ENCODE data around the gene OR2V2. TPM values are rescaled to one million over a fixed set of nuclear protein-coding genes. Genes with fewer than 3 reads are reported as not detected.

The OR2V2 gene
- total RNA-seq, 4 donors from 2014 or later, result not detected

- peaks cover 15% of the 10 kb centered on the region for H3K4me1 ChIP-seq
- no peak overlapping the region for H3K4me3 ChIP-seq
- DNase-seq (ENCODE audit: low spot score in 2 of 2), result peak in 1 of 2 donors; percentile 46
- H3K36me3 ChIP-seq, result no peaks in the 10 kb centered on the region
- 24% methylated on average over 29 of the region's 33 CpGs for WGBS
- H3K27me3 ChIP-seq, result peaks cover 100% of the 10 kb centered on the region
- TF ChIP-seq POLR2A (IDR thresholded peaks at IDR 0.05) (no peak), CTCF (IDR thresholded peaks at IDR 0.05) (no peak), EP300 (IDR thresholded peaks at IDR 0.05) (no peak), POLR2AphosphoS5 (IDR thresholded peaks at IDR 0.05) (no peak)
- H3K27ac ChIP-seq, result no peak overlapping the region
- H3K9me3 ChIP-seq, result no peaks in the 10 kb centered on the region
These were observed 22.9 kb downstream of the OR2V2 start for GRCh38 chr5:181170237-181170825.

GRCh38 chr5:181170996-181171395, 23.6 kb downstream of the OR2V2 start:
- Histone ChIP-seq H3K27me3 (peaks cover 100% of the 10 kb centered on the region), H3K27ac (no peak overlapping the region), H3K4me3 (no peak overlapping the region), H3K36me3 (no peaks in the 10 kb centered on the region), H3K9me3 (no peaks in the 10 kb centered on the region), H3K4me1 (peaks cover 15% of the 10 kb centered on the region)
- WGBS, result 64% methylated on average over 6 of the region's 6 CpGs
- no peak for TF ChIP-seq POLR2A (IDR thresholded peaks at IDR 0.05)
- TF ChIP-seq POLR2AphosphoS5 (IDR thresholded peaks at IDR 0.05), result no peak
- no peak for TF ChIP-seq EP300 (IDR thresholded peaks at IDR 0.05)
- no peak for DNase-seq (ENCODE audit: low spot score in 2 of 2)

- Histone ChIP-seq H3K9me3 (no peaks in the 10 kb centered on the region), H3K27me3 (peaks cover 99% of the 10 kb centered on the region), H3K4me1 (peaks cover 15% of the 10 kb centered on the region), H3K4me3 (no peak overlapping the region), H3K36me3 (no peaks in the 10 kb centered on the region), H3K27ac (no peak overlapping the region)
- DNase-seq (ENCODE audit: low spot score in 2 of 2), result no peak
- no peak for TF ChIP-seq EP300 (IDR thresholded peaks at IDR 0.05)
- TF ChIP-seq POLR2A (IDR thresholded peaks at IDR 0.05), result no peak
- no peak for TF ChIP-seq CTCF (IDR thresholded peaks at IDR 0.05)
- TF ChIP-seq POLR2AphosphoS5 (IDR thresholded peaks at IDR 0.05), result no peak
- 49% methylated on average over 3 of the region's 3 CpGs for WGBS
These were observed 24.4 kb downstream of the OR2V2 start for GRCh38 chr5:181171782-181172181.

- no peaks in the 10 kb centered on the region for H3K36me3 ChIP-seq
- H3K4me3 ChIP-seq, result no peak overlapping the region
- DNase-seq (ENCODE audit: low spot score in 2 of 2), result no peak
- peaks cover 89% of the 10 kb centered on the region for H3K27me3 ChIP-seq
- H3K4me1 ChIP-seq, result peaks cover 13% of the 10 kb centered on the region
- H3K27ac ChIP-seq, result no peak overlapping the region
- TF ChIP-seq POLR2A (IDR thresholded peaks at IDR 0.05), result no peak
- no peak for TF ChIP-seq POLR2AphosphoS5 (IDR thresholded peaks at IDR 0.05)
- TF ChIP-seq CTCF (IDR thresholded peaks at IDR 0.05), result no peak
- no peak for TF ChIP-seq EP300 (IDR thresholded peaks at IDR 0.05)
- 9% methylated on average over 11 of the region's 11 CpGs for WGBS
- no peaks in the 10 kb centered on the region for H3K9me3 ChIP-seq
These were observed 25.6 kb downstream of the OR2V2 start for GRCh38 chr5:181173027-181173419.

GRCh38 chr5:181173420-181174342, 26.3 kb downstream of the OR2V2 start:
- no peak for DNase-seq (ENCODE audit: low spot score in 2 of 2)
- Histone ChIP-seq H3K27ac (no peak overlapping the region), H3K9me3 (no peaks in the 10 kb centered on the region), H3K4me1 (peaks cover 13% of the 10 kb centered on the region), H3K36me3 (no peaks in the 10 kb centered on the region), H3K27me3 (peaks cover 82% of the 10 kb centered on the region), H3K4me3 (no peak overlapping the region)
- 7% methylated on average over 49 of the region's 50 CpGs for WGBS
- TF ChIP-seq EP300 (IDR thresholded peaks at IDR 0.05), result no peak
- TF ChIP-seq POLR2A (IDR thresholded peaks at IDR 0.05), result no peak
- no peak for TF ChIP-seq POLR2AphosphoS5 (IDR thresholded peaks at IDR 0.05)
- TF ChIP-seq CTCF (IDR thresholded peaks at IDR 0.05), result no peak
